ENCODE data around the gene RFTN2.

Gene RFTN2

GRCh38 chr2:197543206-197543605, 132.2 kb downstream of the RFTN2 start:
- DNase-seq, result no peak

DNA sequence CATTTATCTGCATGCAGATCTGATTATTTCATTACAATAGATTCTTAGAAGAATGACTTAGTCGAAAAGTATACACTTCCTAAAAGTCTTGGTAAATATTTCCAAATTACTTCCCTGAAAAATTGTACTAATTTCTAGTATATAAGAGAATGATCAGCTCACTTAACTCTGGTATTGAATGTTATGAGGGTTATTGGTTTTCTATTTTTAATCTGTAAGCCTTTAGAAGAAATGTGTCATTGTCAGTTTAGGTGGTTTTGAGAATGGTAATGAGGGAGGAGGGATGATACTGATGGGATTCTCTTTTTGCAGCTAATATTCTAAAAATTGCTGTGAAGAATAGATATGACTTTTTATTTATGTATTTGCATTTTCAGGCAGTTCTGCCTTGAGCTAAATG, 135.7 kb downstream of the RFTN2 start:
- DNase-seq, result no peak

- no peak for DNase-seq
Measured at GRCh38 chr2:197538412-197538811, 137.0 kb downstream of the RFTN2 start.
